HG02642 (cell line): ENCODE measurements around the gene TEP1.
"Not testable (repeated sequence)": the region's sequence is repeated elsewhere in the genome, so short reads cannot be mapped to it uniquely, and the experiment has no call there.

Experiments used
- ATAC-seq: cut with Tn5 transposase; IDR thresholded peaks from one replicate; pipeline ENCODE4 v1.9.1; 2021; ENCODE audit warnings: mild to moderate bottlenecking; ENCODE audit not compliant: unreplicated experiment, poor library complexity

The TEP1 gene

DNA sequence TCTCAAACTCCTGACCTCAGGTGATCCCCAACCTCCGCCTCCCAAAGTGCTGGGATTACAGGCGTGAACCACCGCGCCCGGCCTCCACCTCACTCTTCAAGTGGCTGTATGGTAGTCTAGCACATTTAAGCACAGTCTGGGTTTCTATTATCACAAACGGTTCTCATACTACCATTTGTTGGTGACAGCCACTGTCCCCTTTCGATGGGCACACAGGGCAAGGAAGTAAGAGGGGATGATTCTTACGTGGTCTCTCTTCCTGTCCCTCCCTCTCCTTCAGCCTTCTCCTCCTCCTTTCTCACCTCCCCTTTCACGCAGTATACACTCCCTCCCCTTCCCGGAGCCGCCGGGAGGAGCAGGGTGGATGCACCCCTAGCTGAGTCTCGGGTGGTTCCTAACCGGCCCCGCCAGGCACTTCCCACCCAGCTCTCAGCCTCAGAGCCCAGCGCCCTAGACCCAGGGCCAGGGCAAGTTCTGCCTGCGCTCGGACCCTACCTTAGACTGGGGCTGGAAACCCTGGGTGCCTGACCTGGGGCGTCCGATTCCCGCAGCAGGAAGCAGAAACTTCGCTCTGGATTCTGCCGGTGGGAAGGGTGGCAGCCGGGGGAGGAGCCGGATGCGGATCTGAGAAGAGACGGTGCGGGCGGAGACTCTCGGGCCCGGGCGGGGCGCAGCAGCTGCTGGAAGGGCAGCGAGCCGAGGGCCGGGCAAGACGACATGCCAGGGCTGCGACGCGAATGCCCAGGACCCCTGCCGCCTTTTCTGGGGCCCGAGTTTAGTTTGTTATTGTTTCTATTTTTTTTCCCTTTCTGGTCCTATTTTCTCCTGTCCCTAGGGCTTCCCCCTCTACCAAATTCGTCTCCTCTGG, at the start of gene TEP1:
TSS of gene TEP1 (minus strand) at position 626 of the 868 bp plus-strand sequence. CDS start 5,062 bp downstream, outside the sequence.
- peak; percentile 81 for ATAC-seq

- ATAC-seq = peak; percentile 94
Measured at GRCh38 chr14:20461225-20462141, 48.2 kb upstream of the TEP1 start, which contains the start of gene PIP4P1. PIP4P1 (minus strand) TSS chr14:20461434; CDS start chr14:20461325, 109 bp downstream.

- peak; percentile 9 for ATAC-seq
Measured at GRCh38 chr14:20460458-20461224, 47.3 kb upstream of the TEP1 start.

DNA sequence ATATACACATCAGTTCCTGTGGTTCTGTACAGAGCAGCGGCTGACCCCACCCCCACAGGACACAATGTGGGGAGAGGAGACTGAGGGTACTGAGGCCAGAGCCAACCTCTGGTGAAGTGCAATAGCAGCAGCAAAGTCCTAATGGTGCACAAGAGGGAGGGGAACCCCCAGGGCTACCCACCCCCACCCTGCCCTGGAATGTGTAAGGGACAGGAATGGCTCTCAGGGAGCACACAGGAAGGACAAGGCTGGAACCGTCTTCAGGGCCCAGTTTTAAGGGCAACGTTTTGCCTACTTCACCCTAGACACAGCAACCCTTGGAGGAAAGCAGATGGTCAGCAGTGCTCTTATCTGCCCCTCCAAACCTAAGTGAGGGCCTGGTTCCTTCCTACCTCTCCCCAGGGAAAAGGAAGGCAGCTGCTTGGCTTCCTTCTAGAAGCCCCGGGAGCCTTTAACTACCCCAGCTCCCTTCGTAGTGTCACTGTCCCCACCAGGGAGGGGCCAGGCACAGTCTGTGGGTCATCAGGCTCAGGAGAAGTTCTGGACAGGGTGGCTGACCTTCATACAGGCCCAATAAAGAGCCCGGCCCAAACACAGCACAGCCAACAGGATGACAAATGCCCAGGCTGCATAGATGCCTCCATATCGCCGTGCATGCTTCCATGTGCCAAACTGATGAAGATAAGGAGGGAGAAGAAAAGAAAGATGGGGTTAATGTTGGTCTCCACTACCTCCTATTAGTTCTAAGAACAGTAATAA, 44.9 kb upstream of the TEP1 start:
- ATAC-seq = no peak

DNA sequence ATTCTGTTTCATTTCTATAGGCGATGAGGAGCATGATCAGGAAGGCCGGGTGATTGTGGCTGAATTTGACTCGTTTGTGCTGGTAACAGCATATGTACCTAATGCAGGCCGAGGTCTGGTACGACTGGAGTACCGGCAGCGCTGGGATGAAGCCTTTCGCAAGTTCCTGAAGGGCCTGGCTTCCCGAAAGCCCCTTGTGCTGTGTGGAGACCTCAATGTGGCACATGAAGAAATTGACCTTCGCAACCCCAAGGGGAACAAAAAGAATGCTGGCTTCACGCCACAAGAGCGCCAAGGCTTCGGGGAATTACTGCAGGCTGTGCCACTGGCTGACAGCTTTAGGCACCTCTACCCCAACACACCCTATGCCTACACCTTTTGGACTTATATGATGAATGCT, 43.7 kb upstream of the TEP1 start:
- no peak for ATAC-seq

GRCh38 chr14:20455355-20456300, 42.3 kb upstream of the TEP1 start:
- ATAC-seq = peak; percentile 60

DNA sequence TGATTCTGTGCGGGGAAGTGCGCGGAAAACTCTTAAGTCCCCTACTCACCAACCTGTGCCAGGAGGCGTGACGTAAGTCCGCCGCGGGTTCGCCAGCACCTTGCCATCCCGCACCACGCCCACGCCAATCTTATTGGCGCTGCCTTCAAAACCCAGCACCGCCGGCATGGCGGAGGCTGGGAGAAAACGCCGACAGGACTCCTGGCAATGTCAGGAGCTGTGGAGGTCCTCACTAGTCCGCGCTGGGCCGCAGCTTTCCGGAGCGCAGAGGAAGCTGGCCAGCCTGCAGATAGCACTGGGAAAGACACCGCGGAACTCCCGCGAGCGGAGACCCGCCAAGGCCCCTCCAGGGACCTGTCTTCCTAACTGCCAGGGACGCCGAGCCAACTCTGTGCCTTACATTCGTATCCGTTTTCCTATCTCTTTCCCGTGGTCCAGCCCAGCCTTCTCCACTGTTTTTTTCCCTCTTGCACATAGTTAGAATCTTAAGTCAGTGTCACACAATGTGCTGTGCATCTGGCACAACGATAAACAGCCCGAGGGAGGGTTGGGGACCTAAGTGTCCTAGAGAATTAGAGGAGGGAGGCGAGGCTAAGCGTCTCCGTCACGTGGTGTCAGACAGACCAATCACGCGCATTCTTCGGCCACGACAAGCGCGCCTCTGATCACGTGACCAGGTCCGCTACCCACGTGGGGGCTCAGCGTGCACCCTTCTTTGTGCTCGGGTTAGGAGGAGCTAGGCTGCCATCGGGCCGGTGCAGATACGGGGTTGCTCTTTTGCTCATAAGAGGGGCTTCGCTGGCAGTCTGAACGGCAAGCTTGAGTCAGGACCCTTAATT, 41.4 kb upstream of the TEP1 start, which contains the start of the genes APEX1 and OSGEP:
TSS of gene APEX1 (plus strand) at position 711 of the 839 bp plus-strand sequence. CDS start 420 bp downstream, outside the sequence.
TSS of gene OSGEP (minus strand) at position 297 of the 839 bp plus-strand sequence. CDS start at position 168, 129 bp downstream.
- ATAC-seq = peak; percentile 92

- not testable (repeated sequence) for ATAC-seq
Measured at GRCh38 chr14:20452831-20453230, 39.5 kb upstream of the TEP1 start.

DNA sequence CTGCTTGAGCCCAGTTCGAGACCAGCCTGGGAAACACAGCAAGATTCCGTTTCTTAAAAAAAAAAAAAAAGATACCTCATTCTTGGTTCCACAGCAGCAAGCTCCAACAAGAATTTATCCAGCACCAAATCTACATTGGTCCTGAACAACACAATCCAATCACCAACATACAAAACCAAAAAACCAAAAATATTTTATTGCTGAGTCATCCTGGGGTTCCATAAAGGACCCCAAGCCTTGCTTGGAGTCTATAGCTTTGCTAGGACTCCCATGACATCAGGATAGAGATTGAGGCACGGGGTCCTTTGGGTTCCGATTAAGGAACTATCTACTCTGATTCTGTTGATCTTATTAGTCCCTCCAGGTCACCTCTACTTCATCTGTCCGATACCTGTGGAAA, 33.6 kb upstream of the TEP1 start:
- no peak for ATAC-seq

- not testable (repeated sequence) for ATAC-seq
Measured at GRCh38 chr14:20443650-20444049, 30.3 kb upstream of the TEP1 start.

DNA sequence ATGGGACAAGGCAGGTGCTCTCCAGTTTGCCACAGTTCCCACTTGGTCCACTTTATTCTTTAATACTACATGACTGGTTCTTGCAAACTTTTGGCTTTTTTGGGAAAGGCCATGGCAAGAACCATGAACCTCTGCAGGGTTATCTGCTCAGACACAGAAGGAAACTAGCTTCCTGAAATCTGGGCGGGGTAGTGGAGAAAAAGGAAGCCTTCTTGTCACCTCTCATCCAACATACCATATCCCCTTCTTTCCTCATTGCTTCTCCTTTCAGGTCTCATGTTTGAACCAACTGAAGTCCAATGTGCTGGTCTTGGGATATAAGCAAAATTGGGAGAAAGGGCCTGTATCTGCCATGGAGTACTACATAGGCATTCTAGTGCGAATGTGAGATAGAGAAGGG, 28.2 kb upstream of the TEP1 start:
- no peak for ATAC-seq

DNA sequence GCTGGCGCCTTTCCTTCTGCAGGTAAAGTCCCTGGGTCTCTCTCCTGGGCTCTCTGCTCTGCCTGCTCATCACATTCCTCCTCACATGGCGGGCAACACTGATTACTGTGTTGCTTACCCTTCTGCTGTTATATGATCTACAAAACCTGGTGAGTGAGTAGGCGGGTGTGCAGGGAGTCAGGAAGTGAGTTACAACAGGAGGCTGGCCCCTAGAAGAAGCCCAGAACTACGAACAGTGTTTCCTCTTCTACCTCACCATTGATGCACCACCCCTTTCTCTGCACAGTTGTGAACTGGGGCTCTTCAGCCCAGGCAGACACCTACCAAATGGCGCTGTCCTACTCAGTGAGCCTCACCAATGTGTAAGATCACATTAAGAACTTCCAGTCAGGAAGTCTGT, 27.6 kb upstream of the TEP1 start:
- no peak for ATAC-seq

DNA sequence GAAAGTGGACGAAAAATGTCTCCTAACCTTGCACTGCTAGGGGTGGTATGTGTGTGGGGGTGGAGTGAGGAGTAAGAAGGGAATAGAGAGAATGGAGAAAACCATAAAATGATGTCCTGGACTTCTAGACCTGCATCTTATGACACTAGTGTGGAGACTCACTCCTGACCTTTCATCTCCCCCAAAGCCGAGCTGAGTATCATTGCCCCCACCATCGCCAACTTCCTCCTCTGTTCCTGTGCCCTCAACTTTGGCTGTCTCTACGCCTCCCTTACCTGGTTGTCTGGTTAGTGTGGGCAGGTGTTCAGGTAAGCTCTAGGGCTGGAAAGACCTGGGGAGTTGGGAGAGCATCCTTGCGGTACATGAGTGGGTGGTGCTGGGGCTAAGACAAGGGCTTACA, 27.2 kb upstream of the TEP1 start:
- ATAC-seq = no peak

GRCh38 chr14:20438664-20439063, 25.4 kb upstream of the TEP1 start:
- no peak for ATAC-seq

- no peak for ATAC-seq
Measured at GRCh38 chr14:20436363-20436755, 23.1 kb upstream of the TEP1 start.

GRCh38 chr14:20435582-20436362, 22.5 kb upstream of the TEP1 start, which contains the start of gene KLHL33:
KLHL33 (minus strand) TSS chr14:20436166; CDS start chr14:20435811, 355 bp downstream.
- no peak for ATAC-seq
